HG03108 (cell line): ENCODE results near the gene ZSWIM6.

Source experiments
- ATAC-seq: cut with Tn5 transposase; IDR thresholded peaks from one replicate; pipeline ENCODE4 v1.9.1; 2021; ENCODE audit warnings: moderate library complexity; ENCODE audit not compliant: unreplicated experiment

The ZSWIM6 gene

GRCh38 chr5:61438298-61438970 is 106.4 kb downstream of the ZSWIM6 start:
- no peak for ATAC-seq

- no peak for ATAC-seq
Observed at GRCh38 chr5:61440086-61440485, 108.0 kb downstream of the ZSWIM6 start.

GRCh38 chr5:61440596-61440995 is 108.5 kb downstream of the ZSWIM6 start:
- ATAC-seq = no peak

GRCh38 chr5:61441742-61442141 is 109.7 kb downstream of the ZSWIM6 start:
- no peak for ATAC-seq

- ATAC-seq = no peak
Observed at GRCh38 chr5:61447780-61448495, 115.9 kb downstream of the ZSWIM6 start.

- ATAC-seq = no peak
Observed at GRCh38 chr5:61449804-61450492, 117.9 kb downstream of the ZSWIM6 start.

- no peak for ATAC-seq
Observed at GRCh38 chr5:61450493-61451279, 118.6 kb downstream of the ZSWIM6 start.

- no peak for ATAC-seq
Observed at GRCh38 chr5:61455179-61456006, 123.3 kb downstream of the ZSWIM6 start.

- ATAC-seq = no peak
Observed at GRCh38 chr5:61460471-61460870, 128.4 kb downstream of the ZSWIM6 start.

- ATAC-seq = no peak
Observed at GRCh38 chr5:61461417-61461816, 129.4 kb downstream of the ZSWIM6 start.

- no peak for ATAC-seq
Observed at GRCh38 chr5:61461926-61462325, 129.9 kb downstream of the ZSWIM6 start.

GRCh38 chr5:61463596-61463995 is 131.5 kb downstream of the ZSWIM6 start:
- no peak for ATAC-seq

- ATAC-seq = no peak
Observed at GRCh38 chr5:61464512-61464911, 132.5 kb downstream of the ZSWIM6 start.

GRCh38 chr5:61465066-61465465 is 133.0 kb downstream of the ZSWIM6 start:
- no peak for ATAC-seq

- ATAC-seq = no peak
Observed at GRCh38 chr5:61465496-61465895, 133.4 kb downstream of the ZSWIM6 start.

GRCh38 chr5:61466017-61466416 is 134.0 kb downstream of the ZSWIM6 start:
- no peak for ATAC-seq

- no peak for ATAC-seq
Observed at GRCh38 chr5:61467766-61468482, 135.9 kb downstream of the ZSWIM6 start.

GRCh38 chr5:61468483-61468865 is 136.4 kb downstream of the ZSWIM6 start:
- ATAC-seq = no peak

- ATAC-seq = no peak
Observed at GRCh38 chr5:61471352-61471751, 139.3 kb downstream of the ZSWIM6 start.
